Measurements from ENCODE around the gene SLC9A9.

Gene SLC9A9

DNA sequence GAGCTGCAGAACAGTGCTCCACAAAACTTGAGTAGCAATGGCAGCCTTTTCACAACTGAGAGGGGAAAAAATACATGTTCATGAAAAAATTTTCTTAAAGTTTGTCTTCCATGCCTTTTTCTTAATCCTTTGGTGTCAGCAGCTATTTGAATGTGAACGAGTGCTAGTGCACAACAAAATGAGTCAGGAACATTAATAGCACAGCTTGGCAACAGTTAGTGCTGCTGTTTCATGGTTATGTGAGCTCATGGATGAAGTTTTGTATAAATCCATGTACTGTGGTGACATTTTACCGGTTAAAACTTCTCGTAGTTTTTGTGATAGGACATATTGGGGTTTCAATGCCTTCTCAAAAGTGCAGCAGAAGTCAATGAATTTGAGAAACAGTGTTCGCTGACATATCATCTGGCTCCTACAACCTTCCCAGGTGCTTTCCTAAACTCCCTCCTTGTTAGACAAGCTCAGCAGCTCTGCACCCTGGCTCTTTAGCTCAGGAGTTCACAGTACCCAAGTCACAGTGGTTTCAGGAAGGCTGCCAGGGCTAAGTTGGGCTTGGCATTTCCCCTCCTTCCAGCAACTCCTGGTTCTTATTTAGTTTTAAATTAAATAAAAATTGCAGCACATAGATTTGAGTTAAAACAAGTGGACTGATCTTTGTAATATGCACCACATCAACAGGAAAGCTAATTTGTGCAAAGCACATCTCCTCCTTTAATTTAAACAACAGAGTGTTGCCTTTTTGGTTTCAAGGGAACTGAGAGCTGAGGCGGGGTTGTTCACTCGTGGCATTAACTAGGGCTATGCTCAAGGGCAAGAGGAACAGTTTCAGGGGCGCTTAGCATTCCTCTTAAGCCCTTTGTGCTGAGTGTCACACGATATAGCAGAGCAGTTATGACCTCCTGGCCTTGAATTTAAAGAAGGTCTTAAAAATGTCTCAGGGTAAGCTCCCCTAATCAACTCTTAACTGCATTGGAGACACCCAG lies 365.9 kb downstream of the SLC9A9 start:
- no peak overlapping the region for H3K4me3 ChIP-seq (ENCODE audit: low read length)
- H2BK5ac ChIP-seq (ENCODE audit: low read length): no peak overlapping the region
- H3K27me3 ChIP-seq (ENCODE audit: insufficient read depth, low read length, poor library complexity): no peaks in the 10 kb centered on the region
- H4K8ac ChIP-seq (ENCODE audit: low read depth, low read length): no peak overlapping the region
- no peak overlapping the region for H3K56ac ChIP-seq (ENCODE audit: low read length)
- H2BK120ac ChIP-seq (ENCODE audit: low read depth, low read length): no peak overlapping the region
- no peak overlapping the region for H3K4ac ChIP-seq (ENCODE audit: low read depth, low read length)
- H3K36me3 ChIP-seq (ENCODE audit: control insufficient read depth, insufficient read depth, low read length): no peaks in the 10 kb centered on the region
- H3K4me1 ChIP-seq (ENCODE audit: control insufficient read depth, low read depth, low read length): no peaks in the 10 kb centered on the region
- H3K18ac ChIP-seq (ENCODE audit: low read length): no peak overlapping the region
- H3K9ac ChIP-seq (ENCODE audit: low read length): no peak overlapping the region
- DNase-seq: no peak
- no peak overlapping the region for H2AK5ac ChIP-seq (ENCODE audit: low read length)
- no CpG with 5 or more reads among the region's 8 CpGs for WGBS (ENCODE audit: extremely low coverage, insufficient coverage, low lambda C conversion rate)
- H2BK15ac ChIP-seq (replicated peaks; ENCODE audit: low read depth): no peak overlapping the region
- no peak overlapping the region for H4K5ac ChIP-seq (ENCODE audit: low read length)
- H3K27ac ChIP-seq (ENCODE audit: low read depth, low read length): no peak overlapping the region
- no peaks in the 10 kb centered on the region for H3K79me1 ChIP-seq (ENCODE audit: low read length)
- no peak overlapping the region for H3K23ac ChIP-seq (ENCODE audit: low read length)
- H3K79me2 ChIP-seq (ENCODE audit: control insufficient read depth, insufficient read depth, low read length): no peaks in the 10 kb centered on the region
- H3K4me2 ChIP-seq (ENCODE audit: low read length): no peak overlapping the region

DNA sequence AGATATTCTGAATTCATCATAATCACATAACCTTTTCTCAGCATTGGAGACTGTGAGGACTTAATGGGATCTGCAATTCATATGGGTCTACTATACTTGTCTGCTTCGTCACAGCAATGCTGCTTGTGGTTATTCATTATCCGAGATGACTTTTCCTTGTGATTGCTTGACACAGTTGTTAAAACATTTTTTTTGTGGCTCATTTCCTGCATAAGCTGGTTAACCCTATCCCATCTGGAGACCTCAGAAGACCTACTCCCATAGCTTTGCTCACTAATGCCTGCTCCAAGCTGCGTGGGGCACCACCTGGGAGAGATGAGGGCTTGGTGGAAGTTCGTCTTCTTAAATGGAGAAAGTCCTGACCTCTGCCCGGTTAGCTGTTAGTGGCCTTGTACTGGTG lies 367.9 kb downstream of the SLC9A9 start:
- H3K56ac ChIP-seq (ENCODE audit: low read length): no peak overlapping the region
- no peak overlapping the region for H2BK120ac ChIP-seq (ENCODE audit: low read depth, low read length)
- no peaks in the 10 kb centered on the region for H3K79me1 ChIP-seq (ENCODE audit: low read length)
- H3K4me1 ChIP-seq (ENCODE audit: control insufficient read depth, low read depth, low read length): no peaks in the 10 kb centered on the region
- no peak overlapping the region for H3K23ac ChIP-seq (ENCODE audit: low read length)
- no CpG with 5 or more reads among the region's 5 CpGs for WGBS (ENCODE audit: extremely low coverage, insufficient coverage, low lambda C conversion rate)
- H3K18ac ChIP-seq (ENCODE audit: low read length): no peak overlapping the region
- H4K5ac ChIP-seq (ENCODE audit: low read length): no peak overlapping the region
- no peak overlapping the region for H4K8ac ChIP-seq (ENCODE audit: low read depth, low read length)
- no peak overlapping the region for H2BK5ac ChIP-seq (ENCODE audit: low read length)
- no peak overlapping the region for H2BK15ac ChIP-seq (replicated peaks; ENCODE audit: low read depth)
- H3K27me3 ChIP-seq (ENCODE audit: insufficient read depth, low read length, poor library complexity): no peaks in the 10 kb centered on the region
- H3K79me2 ChIP-seq (ENCODE audit: control insufficient read depth, insufficient read depth, low read length): no peaks in the 10 kb centered on the region
- H2AK5ac ChIP-seq (ENCODE audit: low read length): no peak overlapping the region
- H3K27ac ChIP-seq (ENCODE audit: low read depth, low read length): no peak overlapping the region
- H3K4me2 ChIP-seq (ENCODE audit: low read length): no peak overlapping the region
- H3K9ac ChIP-seq (ENCODE audit: low read length): no peak overlapping the region
- H3K4me3 ChIP-seq (ENCODE audit: low read length): no peak overlapping the region
- no peaks in the 10 kb centered on the region for H3K36me3 ChIP-seq (ENCODE audit: control insufficient read depth, insufficient read depth, low read length)
- no peak overlapping the region for H3K4ac ChIP-seq (ENCODE audit: low read depth, low read length)
- DNase-seq: no peak

DNA sequence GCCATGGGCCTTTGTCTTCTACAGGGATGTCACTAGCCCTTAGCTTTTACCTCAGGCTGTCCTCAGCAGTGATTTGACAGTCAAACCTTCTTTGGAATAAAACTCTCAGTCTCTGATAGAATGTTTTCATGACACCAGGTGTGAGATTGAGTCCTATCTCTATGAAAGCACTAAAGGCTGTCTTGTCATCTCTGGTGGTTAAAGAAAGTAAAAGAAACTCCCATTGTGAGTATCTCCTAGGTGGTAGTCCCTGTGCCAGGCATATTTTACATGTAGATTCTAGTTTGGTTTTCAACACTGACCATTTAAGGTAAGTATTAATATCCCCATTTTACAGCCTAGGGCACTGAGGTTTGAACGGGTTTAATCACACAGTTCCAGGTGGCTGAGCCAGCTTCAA lies 368.5 kb downstream of the SLC9A9 start:
- WGBS (ENCODE audit: extremely low coverage, insufficient coverage, low lambda C conversion rate): no CpG with 5 or more reads among the region's 1 CpG
- Histone ChIP-seq H3K4me1 (ENCODE audit: control insufficient read depth, low read depth, low read length) (no peaks in the 10 kb centered on the region), H2BK5ac (ENCODE audit: low read length) (no peak overlapping the region), H3K18ac (ENCODE audit: low read length) (no peak overlapping the region), H3K56ac (ENCODE audit: low read length) (no peak overlapping the region), H3K23ac (ENCODE audit: low read length) (no peak overlapping the region), H3K79me2 (ENCODE audit: control insufficient read depth, insufficient read depth, low read length) (no peaks in the 10 kb centered on the region), H3K4ac (ENCODE audit: low read depth, low read length) (no peak overlapping the region), H3K27ac (ENCODE audit: low read depth, low read length) (no peak overlapping the region), H3K36me3 (ENCODE audit: control insufficient read depth, insufficient read depth, low read length) (no peaks in the 10 kb centered on the region), H3K9ac (ENCODE audit: low read length) (no peak overlapping the region), H4K8ac (ENCODE audit: low read depth, low read length) (no peak overlapping the region), H3K4me3 (ENCODE audit: low read length) (no peak overlapping the region), H3K79me1 (ENCODE audit: low read length) (no peaks in the 10 kb centered on the region), H2BK120ac (ENCODE audit: low read depth, low read length) (no peak overlapping the region), H2AK5ac (ENCODE audit: low read length) (no peak overlapping the region), H4K5ac (ENCODE audit: low read length) (no peak overlapping the region), H3K27me3 (ENCODE audit: insufficient read depth, low read length, poor library complexity) (no peaks in the 10 kb centered on the region), H3K4me2 (ENCODE audit: low read length) (no peak overlapping the region), H2BK15ac (replicated peaks; ENCODE audit: low read depth) (no peak overlapping the region)
- no peak for DNase-seq

DNA sequence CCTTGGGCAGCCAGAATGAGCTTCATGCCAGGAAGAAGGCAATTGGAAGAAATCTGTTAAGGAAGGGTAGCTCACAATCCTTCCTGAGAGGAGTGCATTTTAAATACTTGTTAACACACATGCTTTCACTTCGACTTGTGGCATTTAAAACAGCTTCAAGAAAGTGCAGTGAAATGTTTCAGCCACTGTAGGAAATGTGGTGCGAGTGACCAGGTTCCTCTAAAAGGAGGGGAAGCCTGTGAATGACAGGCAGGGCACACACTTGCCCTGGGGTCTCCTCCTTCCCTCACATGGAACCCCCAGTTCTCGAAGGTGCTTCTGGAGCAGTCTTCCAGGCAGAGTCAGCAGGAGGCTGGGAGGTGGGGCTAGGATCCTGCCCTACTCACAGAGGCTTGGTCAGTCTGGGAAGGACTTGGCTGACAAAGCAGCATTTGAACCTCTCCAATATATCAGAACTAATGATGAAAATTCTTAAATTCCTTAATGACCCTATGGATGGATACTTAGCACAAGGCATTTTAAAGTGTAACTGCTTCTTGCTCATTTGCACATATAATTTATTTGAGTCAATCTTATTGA lies 370.1 kb downstream of the SLC9A9 start:
- H3K79me1 ChIP-seq (ENCODE audit: low read length): no peaks in the 10 kb centered on the region
- H3K18ac ChIP-seq (ENCODE audit: low read length): no peak overlapping the region
- H3K4me2 ChIP-seq (ENCODE audit: low read length): no peak overlapping the region
- H3K23ac ChIP-seq (ENCODE audit: low read length): no peak overlapping the region
- H2AK5ac ChIP-seq (ENCODE audit: low read length): no peak overlapping the region
- WGBS (ENCODE audit: extremely low coverage, insufficient coverage, low lambda C conversion rate): no CpG with 5 or more reads among the region's 3 CpGs
- H3K9ac ChIP-seq (ENCODE audit: low read length): no peak overlapping the region
- H3K56ac ChIP-seq (ENCODE audit: low read length): no peak overlapping the region
- H3K27ac ChIP-seq (ENCODE audit: low read depth, low read length): no peak overlapping the region
- H3K4me3 ChIP-seq (ENCODE audit: low read length): no peak overlapping the region
- H4K8ac ChIP-seq (ENCODE audit: low read depth, low read length): no peak overlapping the region
- no peak overlapping the region for H3K4ac ChIP-seq (ENCODE audit: low read depth, low read length)
- no peaks in the 10 kb centered on the region for H3K27me3 ChIP-seq (ENCODE audit: insufficient read depth, low read length, poor library complexity)
- H2BK15ac ChIP-seq (replicated peaks; ENCODE audit: low read depth): no peak overlapping the region
- no peaks in the 10 kb centered on the region for H3K79me2 ChIP-seq (ENCODE audit: control insufficient read depth, insufficient read depth, low read length)
- no peak overlapping the region for H2BK120ac ChIP-seq (ENCODE audit: low read depth, low read length)
- H3K36me3 ChIP-seq (ENCODE audit: control insufficient read depth, insufficient read depth, low read length): no peaks in the 10 kb centered on the region
- H4K5ac ChIP-seq (ENCODE audit: low read length): no peak overlapping the region
- no peak overlapping the region for H2BK5ac ChIP-seq (ENCODE audit: low read length)
- H3K4me1 ChIP-seq (ENCODE audit: control insufficient read depth, low read depth, low read length): no peaks in the 10 kb centered on the region
- peak; percentile 27 for DNase-seq

DNA sequence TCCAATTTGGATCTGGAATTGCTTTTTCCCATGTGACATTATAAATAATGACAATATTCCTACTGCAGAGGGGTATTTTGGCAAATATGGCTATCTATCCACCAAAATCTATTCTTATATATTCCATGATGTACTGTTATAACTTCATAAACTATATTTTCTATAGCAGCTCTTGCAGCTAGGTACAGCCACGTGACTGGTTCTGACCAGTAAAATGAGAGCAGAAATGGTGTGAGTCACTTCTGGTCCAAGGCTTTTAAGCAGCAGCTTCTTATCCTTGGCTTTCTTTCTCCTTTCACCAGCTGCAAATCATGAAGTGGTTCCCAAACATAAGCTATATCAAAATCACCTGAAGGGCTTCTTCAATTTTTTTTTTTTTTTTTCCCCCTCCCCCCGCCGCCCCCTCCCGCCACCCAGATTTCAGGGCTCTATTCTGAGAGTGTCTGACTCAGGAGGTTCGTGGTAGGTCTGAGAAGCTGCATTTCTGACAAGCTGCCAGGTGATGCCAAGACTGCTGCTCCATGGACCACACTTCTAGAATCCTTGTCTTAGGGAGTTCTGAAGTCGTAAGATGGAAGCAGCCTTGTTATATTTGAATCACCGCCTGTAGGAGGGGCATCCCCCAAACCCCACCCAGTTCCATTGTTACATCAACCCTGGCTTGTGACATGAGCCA lies 371.2 kb downstream of the SLC9A9 start:
- Histone ChIP-seq H3K4me1 (ENCODE audit: control insufficient read depth, low read depth, low read length) (no peaks in the 10 kb centered on the region), H4K8ac (ENCODE audit: low read depth, low read length) (no peak overlapping the region), H3K79me2 (ENCODE audit: control insufficient read depth, insufficient read depth, low read length) (no peaks in the 10 kb centered on the region), H3K9ac (ENCODE audit: low read length) (no peak overlapping the region), H3K23ac (ENCODE audit: low read length) (no peak overlapping the region), H3K4ac (ENCODE audit: low read depth, low read length) (no peak overlapping the region), H3K56ac (ENCODE audit: low read length) (no peak overlapping the region), H2AK5ac (ENCODE audit: low read length) (no peak overlapping the region), H3K4me3 (ENCODE audit: low read length) (no peak overlapping the region), H3K27me3 (ENCODE audit: insufficient read depth, low read length, poor library complexity) (no peaks in the 10 kb centered on the region), H3K4me2 (ENCODE audit: low read length) (no peak overlapping the region), H3K36me3 (ENCODE audit: control insufficient read depth, insufficient read depth, low read length) (no peaks in the 10 kb centered on the region), H4K5ac (ENCODE audit: low read length) (no peak overlapping the region), H2BK120ac (ENCODE audit: low read depth, low read length) (no peak overlapping the region), H2BK5ac (ENCODE audit: low read length) (no peak overlapping the region), H3K27ac (ENCODE audit: low read depth, low read length) (no peak overlapping the region), H3K18ac (ENCODE audit: low read length) (no peak overlapping the region), H3K79me1 (ENCODE audit: low read length) (no peaks in the 10 kb centered on the region), H2BK15ac (replicated peaks; ENCODE audit: low read depth) (no peak overlapping the region)
- DNase-seq: peak; percentile 4
- WGBS (ENCODE audit: extremely low coverage, insufficient coverage, low lambda C conversion rate): no CpG with 5 or more reads among the region's 7 CpGs
